A549 (cell line): ENCODE data around the gene SVOPL.

Source experiments
- FOSB ChIP-seq: fragments of 250-450 bp; sonication (Bioruptor Pico); IDR thresholded peaks from 2 replicates; pipeline ENCODE4 v1.5.0; 2020; ENCODE audit warnings: mild to moderate bottlenecking, moderate library complexity
- POLR2A ChIP-seq: IDR thresholded peaks from 2 replicates; pipeline ENCODE4 v1.6.1; 2012; ENCODE audit warnings: mild to moderate bottlenecking, low read length

DNA sequence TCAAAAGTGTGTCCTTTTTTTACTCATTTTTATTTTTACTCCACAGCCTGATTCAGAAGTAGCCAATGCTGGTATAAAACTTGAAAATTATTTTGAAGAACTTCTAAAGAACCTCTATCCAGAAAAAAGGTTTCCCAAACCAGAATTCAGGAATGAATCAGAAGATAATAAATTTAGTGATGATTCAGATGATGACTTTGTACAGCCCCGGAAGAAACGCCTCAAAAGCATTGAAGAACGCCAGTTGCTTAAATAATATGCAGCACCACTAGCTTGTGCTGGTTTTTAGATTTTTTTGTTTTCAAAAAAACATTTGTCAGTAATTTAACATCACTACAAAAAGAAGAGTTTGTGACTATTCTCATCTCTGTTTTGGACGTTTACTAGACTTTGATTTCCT is 116.5 kb downstream of the SVOPL start:
- TF ChIP-seq FOSB (CRISPR knock-in tag) (no peak), POLR2A (no peak)
